GM18907 (cell line): ENCODE data around the gene KLHL33.

Source experiments
- ATAC-seq: cut with Tn5 transposase; IDR thresholded peaks from one replicate; pipeline ENCODE4 v1.9.1; 2021; ENCODE audit warnings: mild to moderate bottlenecking, moderate library complexity; ENCODE audit not compliant: unreplicated experiment

Gene KLHL33

GRCh38 chr14:20435582-20436362, at the start of gene KLHL33:
Gene KLHL33, minus strand, starts transcription at chr14:20436166. Its CDS starts 355 bp downstream, at chr14:20435811.
- no peak for ATAC-seq

- ATAC-seq = no peak
Observed at GRCh38 chr14:20482382-20482781, 46.4 kb upstream of the KLHL33 start.

- no peak for ATAC-seq
Observed at GRCh38 chr14:20478894-20479293, 42.9 kb upstream of the KLHL33 start.

- ATAC-seq = no peak
Observed at GRCh38 chr14:20477211-20477876, 41.4 kb upstream of the KLHL33 start.

- ATAC-seq = no peak
Observed at GRCh38 chr14:20476776-20477175, 40.8 kb upstream of the KLHL33 start.

GRCh38 chr14:20472536-20473169, 36.7 kb upstream of the KLHL33 start:
- no peak for ATAC-seq

- ATAC-seq = no peak
Observed at GRCh38 chr14:20470603-20470901, 34.6 kb upstream of the KLHL33 start.

- peak; percentile 35 for ATAC-seq
Observed at GRCh38 chr14:20469890-20470602, 34.1 kb upstream of the KLHL33 start.

- peak; percentile 98 for ATAC-seq
Observed at GRCh38 chr14:20469242-20469889, 33.4 kb upstream of the KLHL33 start, which contains the start of gene PNP. Gene PNP, plus strand, starts transcription at chr14:20469406. Its CDS starts 119 bp downstream, at chr14:20469525.

- ATAC-seq = peak; percentile 8
Observed at GRCh38 chr14:20468764-20469241, 32.8 kb upstream of the KLHL33 start.

- ATAC-seq = peak; percentile 95
Observed at GRCh38 chr14:20461225-20462141, 25.5 kb upstream of the KLHL33 start, which contains the start of gene PIP4P1. Gene PIP4P1, minus strand, starts transcription at chr14:20461434. Its CDS starts 109 bp downstream, at chr14:20461325.

GRCh38 chr14:20460458-20461224, 24.7 kb upstream of the KLHL33 start:
- peak; percentile 20 for ATAC-seq

- ATAC-seq = no peak
Observed at GRCh38 chr14:20458031-20458789, 22.2 kb upstream of the KLHL33 start.

GRCh38 chr14:20456971-20457370, 21.0 kb upstream of the KLHL33 start:
- ATAC-seq = no peak

- peak; percentile 60 for ATAC-seq
Observed at GRCh38 chr14:20455355-20456300, 19.7 kb upstream of the KLHL33 start.

- ATAC-seq = peak; percentile 89
Observed at GRCh38 chr14:20454516-20455354, 18.8 kb upstream of the KLHL33 start, which contains the start of the genes APEX1 and OSGEP. Gene APEX1, plus strand, starts transcription at chr14:20455226. Its CDS starts 420 bp downstream, at chr14:20455646. Gene OSGEP, minus strand, starts transcription at chr14:20454812. Its CDS starts 129 bp downstream, at chr14:20454683.
